Mucosa of rectum (tissue), 2 donors: ENCODE measurements around the gene ZDHHC19.
A peak's percentile ranks its signal among the peaks of the same experiment; 100 is the strongest.
"Not testable (repeated sequence)": the region's sequence is repeated elsewhere in the genome, so short reads cannot be mapped to it uniquely, and the experiment has no call there.

Experiments
- H3K27ac ChIP-seq, 2 donors: one replicate each; pipeline ENCODE4 v1.7.0; 2013; ENCODE audit warnings: inconsistent platforms in 2 of 2, low read depth in 2 of 2, low read length in 2 of 2
- H3K27me3 ChIP-seq, 2 donors: one replicate each; pipeline ENCODE4 v1.7.0; 2013; ENCODE audit warnings: low read length in 2 of 2; ENCODE audit not compliant: control insufficient read depth in 2 of 2, insufficient read depth in 2 of 2
- H3K36me3 ChIP-seq, 2 donors: one replicate each; pipeline ENCODE4 v1.7.0; 2013; ENCODE audit warnings: low read length in 2 of 2; ENCODE audit not compliant: control insufficient read depth in 2 of 2, insufficient read depth in 2 of 2
- H3K4me1 ChIP-seq, 2 donors: one replicate each; pipeline ENCODE4 v1.7.0; 2013; ENCODE audit warnings: low read length in 2 of 2, mild to moderate bottlenecking in 1 of 2; ENCODE audit not compliant: control insufficient read depth in 2 of 2, insufficient read depth in 2 of 2
- H3K4me3 ChIP-seq, 2 donors: one replicate each; pipeline ENCODE4 v1.7.0; 2013; ENCODE audit warnings: low read length in 2 of 2
- H3K9ac ChIP-seq, 2 donors: one replicate each; pipeline ENCODE4 v1.7.0; 2013; ENCODE audit warnings: low read length in 2 of 2, low read depth in 1 of 2, mild to moderate bottlenecking in 1 of 2
- H3K9me3 ChIP-seq, 2 donors: one replicate each; pipeline ENCODE4 v1.7.0; 2013; ENCODE audit warnings: low read length in 2 of 2; ENCODE audit not compliant: control insufficient read depth in 2 of 2
- donor health status: healthy.
- donor health status: Normal muscosa, but diverticular disease.

The ZDHHC19 gene

DNA sequence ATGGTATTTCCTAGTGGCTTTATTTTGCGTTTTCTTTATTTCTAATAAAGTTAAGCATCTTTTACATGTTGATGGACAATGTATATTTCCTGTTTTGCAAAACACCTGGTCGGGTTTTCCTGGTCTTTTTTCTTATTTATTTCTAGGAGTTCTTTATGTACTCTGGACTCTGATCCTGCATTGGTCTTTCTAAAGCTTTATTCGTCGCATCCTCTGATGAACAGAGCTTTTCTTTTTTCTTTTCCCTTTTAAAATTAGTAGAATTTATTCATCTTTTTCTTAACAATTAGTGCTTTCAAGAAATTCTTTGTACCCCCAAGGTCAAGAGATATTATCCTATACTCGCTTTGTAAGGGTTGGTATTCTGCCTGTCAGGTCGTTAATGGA is 32.2 kb downstream of the ZDHHC19 start:
- Histone ChIP-seq H3K27ac (peak overlapping the region; percentile 77 to 84), H3K9me3 (no peaks in the 10 kb centered on the region), H3K4me3 (peak overlapping the region in 1 of 2 donors; percentile 32), H3K9ac (peak overlapping the region in 1 of 2 donors; percentile 56), H3K27me3 (no peaks in the 10 kb centered on the region), H3K4me1 (peaks cover 32 to 45% of the 10 kb centered on the region in 2 donors), H3K36me3 (no peaks in the 10 kb centered on the region)

- Histone ChIP-seq H3K9ac (peak overlapping the region in 1 of 2 donors; percentile 60), H3K4me1 (peaks cover 25 to 38% of the 10 kb centered on the region in 2 donors), H3K27ac (peak overlapping the region; percentile 81 to 86)
These were observed 33.2 kb downstream of the ZDHHC19 start for GRCh38 chr3:196177967-196178366.

GRCh38 chr3:196177567-196177966 is 33.6 kb downstream of the ZDHHC19 start:
- Histone ChIP-seq H3K9ac (peak overlapping the region; percentile 32 to 60), H3K27ac (peak overlapping the region; percentile 81 to 86), H3K9me3 (no peaks in the 10 kb centered on the region), H3K27me3 (no peaks in the 10 kb centered on the region), H3K4me3 (peak overlapping the region; percentile 38 to 44), H3K4me1 (peaks cover 22 to 35% of the 10 kb centered on the region in 2 donors), H3K36me3 (no peaks in the 10 kb centered on the region)

More at GRCh38 chr3:196177967-196178366, 33.2 kb downstream of the ZDHHC19 start:
- Histone ChIP-seq H3K9me3 (no peaks in the 10 kb centered on the region), H3K4me3 (peak overlapping the region in 1 of 2 donors; percentile 44), H3K36me3 (no peaks in the 10 kb centered on the region), H3K27me3 (no peaks in the 10 kb centered on the region)

DNA sequence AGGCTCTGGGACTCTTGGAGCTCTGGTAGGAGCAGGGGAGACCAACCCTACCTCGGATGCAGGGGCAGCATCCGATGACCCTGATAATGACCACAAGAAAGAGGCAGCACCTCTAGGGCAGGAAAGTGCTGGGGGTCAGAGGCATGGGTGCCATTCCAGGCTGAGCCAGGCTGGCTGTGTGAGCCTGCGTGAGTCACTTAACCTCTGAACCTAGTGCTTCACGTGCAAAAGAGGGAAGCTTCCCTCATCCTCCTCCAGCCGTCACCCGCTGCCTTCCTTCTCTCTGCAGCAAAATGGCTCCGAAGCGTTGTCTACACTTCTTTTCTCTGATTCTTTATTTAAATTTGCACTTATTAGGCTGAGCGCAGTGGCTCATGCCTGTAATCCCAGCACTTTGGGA is 35.5 kb downstream of the ZDHHC19 start:
- Histone ChIP-seq H3K4me3 (no peak overlapping the region), H3K9ac (no peak overlapping the region), H3K9me3 (no peaks in the 10 kb centered on the region), H3K27me3 (no peaks in the 10 kb centered on the region), H3K4me1 (peaks cover 22 to 23% of the 10 kb centered on the region in 2 donors), H3K36me3 (no peaks in the 10 kb centered on the region), H3K27ac (no peak overlapping the region)

- Histone ChIP-seq H3K27me3 (no peaks in the 10 kb centered on the region), H3K9me3 (no peaks in the 10 kb centered on the region), H3K27ac (no peak overlapping the region), H3K9ac (no peak overlapping the region), H3K36me3 (no peaks in the 10 kb centered on the region), H3K4me3 (no peak overlapping the region), H3K4me1 (peaks cover 22 to 23% of the 10 kb centered on the region in 2 donors)
These were observed 36.0 kb downstream of the ZDHHC19 start for GRCh38 chr3:196175116-196175625.

- no peaks in the 10 kb centered on the region for H3K36me3 ChIP-seq
- no peaks in the 10 kb centered on the region for H3K9me3 ChIP-seq
- H3K4me3 ChIP-seq, result no peak overlapping the region
- no peak overlapping the region for H3K9ac ChIP-seq
- H3K27ac ChIP-seq, result no peak overlapping the region
- H3K4me1 ChIP-seq, result peaks cover 17 to 18% of the 10 kb centered on the region in 2 donors
- no peaks in the 10 kb centered on the region for H3K27me3 ChIP-seq
These were observed 36.5 kb downstream of the ZDHHC19 start for GRCh38 chr3:196174652-196175051.

GRCh38 chr3:196170296-196170695 is 40.9 kb downstream of the ZDHHC19 start:
- not testable (repeated sequence) for H3K27ac ChIP-seq, H3K4me3 ChIP-seq, H3K9me3 ChIP-seq, H3K36me3 ChIP-seq, H3K27me3 ChIP-seq, H3K4me1 ChIP-seq, H3K9ac ChIP-seq

GRCh38 chr3:196169836-196170240 is 41.4 kb downstream of the ZDHHC19 start:
- Histone ChIP-seq H3K27me3 (no peaks in the 10 kb centered on the region), H3K9me3 (no peaks in the 10 kb centered on the region), H3K4me1 (peaks cover 0 to 5% of the 10 kb centered on the region in 2 donors), H3K9ac (no peak overlapping the region), H3K4me3 (no peak overlapping the region), H3K27ac (no peak overlapping the region), H3K36me3 (no peaks in the 10 kb centered on the region)

GRCh38 chr3:196168808-196169391 is 42.3 kb downstream of the ZDHHC19 start:
- Histone ChIP-seq H3K4me1 (peaks cover 3 to 9% of the 10 kb centered on the region in 2 donors), H3K27me3 (no peaks in the 10 kb centered on the region), H3K36me3 (no peaks in the 10 kb centered on the region), H3K9me3 (no peaks in the 10 kb centered on the region), H3K9ac (no peak overlapping the region), H3K4me3 (no peak overlapping the region), H3K27ac (peak overlapping the region in 1 of 2 donors; percentile 32)

DNA sequence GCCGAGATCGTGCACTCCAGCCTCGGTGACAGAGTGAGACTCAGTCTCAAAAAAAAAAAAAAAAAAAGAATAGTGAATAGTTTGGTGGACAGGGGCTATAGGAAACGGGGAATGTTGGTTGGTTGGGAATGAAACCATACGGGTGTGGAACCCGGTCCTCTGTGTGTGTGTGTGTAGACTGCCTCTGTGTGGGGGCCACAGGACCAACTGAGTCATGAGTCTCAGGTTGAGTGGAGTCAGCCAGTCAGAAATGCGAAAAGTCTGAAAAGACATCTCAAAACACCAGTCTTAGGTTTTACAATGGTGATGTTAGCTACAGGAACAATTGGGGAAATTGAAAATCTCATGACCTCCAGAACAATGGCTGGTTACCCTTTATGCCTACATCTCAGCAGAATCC is 44.5 kb downstream of the ZDHHC19 start:
- H3K9me3 ChIP-seq, result no peaks in the 10 kb centered on the region
- no peak overlapping the region for H3K27ac ChIP-seq

More for the DNA sequence above, 44.5 kb downstream of the ZDHHC19 start:
- H3K9ac ChIP-seq, result no peak overlapping the region
- H3K4me3 ChIP-seq, result no peak overlapping the region
- H3K36me3 ChIP-seq, result no peaks in the 10 kb centered on the region
- peaks cover 8 to 13% of the 10 kb centered on the region in 2 donors for H3K4me1 ChIP-seq
- no peaks in the 10 kb centered on the region for H3K27me3 ChIP-seq
